HCT116 (cell line): ENCODE results near the gene CPTP.

Experiments used
- CBX3 ChIP-seq: IDR thresholded peaks from 2 replicates; pipeline ENCODE4 v1.6.1; 2012; ENCODE audit warnings: low read depth
- CTCF ChIP-seq, 3 experiments: fragments of 200-600 bp in 1 of 3; sonication (generic) in 1 of 3; IDR thresholded peaks in 2 of 3; conservative IDR thresholded peaks in 1 of 3; 2 replicates each; pipeline ENCODE4 v1.5.1; 2012 to 2017; ENCODE audit warnings: low read depth in 2 of 3, low read length in 2 of 3, antibody characterized with exemption in 1 of 3, borderline replicate concordance in 1 of 3, control low read depth in 1 of 3, mild to moderate bottlenecking in 1 of 3, mixed read lengths in 1 of 3, mixed run types in 1 of 3, moderate library complexity in 1 of 3; ENCODE audit not compliant: insufficient read depth in 1 of 3
- EZH2 ChIP-seq: fragments of 200-600 bp; sonication (generic); IDR thresholded peaks from 2 replicates; pipeline ENCODE4 v1.6.1; 2017; ENCODE audit warnings: antibody characterized with exemption, mixed run types
- JUND ChIP-seq: IDR thresholded peaks from 2 replicates; pipeline ENCODE4 v1.6.1; 2012
- POLR2A ChIP-seq: IDR thresholded peaks from 2 replicates; pipeline ENCODE4 v1.7.0; 2011; ENCODE audit warnings: borderline replicate concordance; ENCODE audit not compliant: insufficient read depth, insufficient read length; ENCODE audit errors: extremely low read depth
- POLR2AphosphoS5 ChIP-seq: IDR thresholded peaks from 2 replicates; pipeline ENCODE4 v1.6.1; 2011; ENCODE audit warnings: mild to moderate bottlenecking, low read depth, low read length, moderate library complexity
- RAD21 ChIP-seq: IDR thresholded peaks from 2 replicates; pipeline ENCODE4 v1.6.1; 2012; ENCODE audit warnings: low read depth, mild to moderate bottlenecking
- ZBTB33 ChIP-seq: IDR thresholded peaks from 2 replicates; pipeline ENCODE4 v1.6.1; 2011; ENCODE audit warnings: mild to moderate bottlenecking, low read length, moderate library complexity; ENCODE audit not compliant: insufficient replicate concordance; ENCODE audit errors: extremely low read depth
- ZFX ChIP-seq: fragments of 450-650 bp; IDR thresholded peaks from 2 replicates; pipeline ENCODE4 v1.6.1; 2017

DNA sequence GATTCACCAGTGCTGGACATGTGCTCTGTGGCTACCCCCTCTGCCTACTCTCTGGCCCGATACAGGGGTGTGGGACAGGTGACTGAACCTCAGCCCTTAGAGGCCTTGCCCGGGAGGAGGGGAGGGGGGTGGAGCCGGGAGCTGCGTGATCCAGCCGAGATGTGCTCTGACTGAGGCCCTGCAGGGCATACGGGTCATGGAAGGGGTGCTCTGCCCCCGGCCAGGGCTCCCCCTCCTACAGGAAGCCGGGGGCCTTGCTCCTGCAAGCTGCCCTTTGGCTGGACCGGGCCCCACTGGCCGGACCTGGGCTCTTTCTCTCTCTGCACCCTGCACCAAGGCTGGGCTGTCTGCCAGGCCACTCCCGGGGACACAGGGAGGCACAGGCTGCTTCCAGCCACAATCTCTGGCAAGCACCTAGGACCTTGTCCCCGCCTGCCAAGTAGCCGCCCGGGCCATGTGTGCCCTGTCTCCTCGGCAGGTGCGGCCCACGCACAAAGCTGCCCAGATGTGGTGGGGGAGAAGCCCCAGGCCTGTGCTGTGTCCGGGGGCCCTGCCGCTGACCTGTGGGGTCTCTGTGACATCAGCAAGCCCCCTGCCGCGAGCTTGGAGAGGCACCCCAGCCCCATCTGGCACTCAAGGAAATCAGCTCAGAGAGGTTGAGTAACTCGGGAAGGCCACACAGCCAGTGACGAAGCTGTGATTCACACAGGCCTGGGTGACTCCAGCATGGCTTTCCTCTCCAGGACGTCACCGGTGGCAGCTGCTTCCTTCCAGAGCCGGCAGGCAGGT is 42.9 kb upstream of the CPTP start:
- TF ChIP-seq POLR2AphosphoS5, result no peak
- TF ChIP-seq ZBTB33, result no peak
- no peak for TF ChIP-seq CTCF (IDR thresholded peaks at IDR 0.05 in 2 of 3, conservative IDR thresholded peaks at IDR 0.05 in 1 of 3; ENCODE audit: borderline replicate concordance in 1 of 3, insufficient read depth in 1 of 3, low read depth in 2 of 3, low read length in 2 of 3)
- no peak for TF ChIP-seq POLR2A
- no peak for TF ChIP-seq JUND
- no peak for TF ChIP-seq RAD21
- TF ChIP-seq EZH2, result no peak
- TF ChIP-seq CBX3, result no peak
- no peak for TF ChIP-seq ZFX
